ENCODE data around the gene OPCML. TPM values are rescaled to one million over a fixed set of nuclear protein-coding genes. Genes with fewer than 3 reads are reported as not detected.

The OPCML gene
- total RNA-seq, 1 experiment from 2014 or later = not detected

- H3K4me3 ChIP-seq (ENCODE audit: low read depth in 2 of 2, low read length in 2 of 2) = no peak overlapping the region
- intact Hi-C loops (cut with micrococcal nuclease; ENCODE audit: unreplicated experiment) = no loop called here
- ChIA-PET POLR2A (no interaction called here), CTCF (no interaction called here)
- DNase-seq (ENCODE audit: low read depth, low spot score) (no peak), ATAC-seq (no peak; the same call in 1 of the 2 replicates)
- in situ Hi-C loops (cut with HindIII; ENCODE audit: low pct_unique_long_range_greater_than_20kb, low sequenced_read_pairs) = no loop called here
- no peaks in the 10 kb centered on the region for H3K27me3 ChIP-seq (ENCODE audit: control insufficient read depth, insufficient read depth, low read length)
- no peaks in the 10 kb centered on the region for H3K4me1 ChIP-seq (ENCODE audit: control insufficient read depth, insufficient read depth, low read length)
- H3K9me3 ChIP-seq (ENCODE audit: control insufficient read depth, insufficient read depth, low read depth, low read length) = no peaks in the 10 kb centered on the region
- TF ChIP-seq POLR2AphosphoS5 (IDR thresholded peaks at IDR 0.05; ENCODE audit: low read depth, low read length) = no peak
- no peak for TF ChIP-seq REST (IDR thresholded peaks at IDR 0.05; ENCODE audit: insufficient read depth in 1 of 2, low read depth in 2 of 2, low read length in 1 of 2)
- no peak for TF ChIP-seq SIN3A (IDR thresholded peaks at IDR 0.05; ENCODE audit: borderline replicate concordance, insufficient read depth, low read depth, low read length)
- no peak for TF ChIP-seq CTCF (IDR thresholded peaks at IDR 0.05)
- no peak for TF ChIP-seq TCF7L2 (IDR thresholded peaks at IDR 0.05; ENCODE audit: low read depth, low read length)
- BruUV-seq (replicated peaks) = no TSS peak
- H3K27ac ChIP-seq (ENCODE audit: low read length) = no peak overlapping the region
- H3K36me3 ChIP-seq (ENCODE audit: control insufficient read depth, insufficient read depth, low read length) = no peaks in the 10 kb centered on the region
Observed at GRCh38 chr11:133491680-133492383, 40.5 kb downstream of the OPCML start.

GRCh38 chr11:133480722-133481121 lies 51.6 kb downstream of the OPCML start:
- Histone ChIP-seq H3K9me3 (ENCODE audit: control insufficient read depth, insufficient read depth, low read depth, low read length) (no peaks in the 10 kb centered on the region), H3K4me3 (ENCODE audit: low read depth in 2 of 2, low read length in 2 of 2) (no peak overlapping the region), H3K27ac (ENCODE audit: low read length) (no peak overlapping the region), H3K36me3 (ENCODE audit: control insufficient read depth, insufficient read depth, low read length) (no peaks in the 10 kb centered on the region), H3K27me3 (ENCODE audit: control insufficient read depth, insufficient read depth, low read length) (no peaks in the 10 kb centered on the region), H3K4me1 (ENCODE audit: control insufficient read depth, insufficient read depth, low read length) (no peaks in the 10 kb centered on the region)
- intact Hi-C loops (cut with micrococcal nuclease; ENCODE audit: unreplicated experiment) (no loop called here), in situ Hi-C loops (cut with HindIII; ENCODE audit: low pct_unique_long_range_greater_than_20kb, low sequenced_read_pairs) (no loop called here)
- ChIA-PET CTCF (no interaction called here), POLR2A (no interaction called here)
- no peak for TF ChIP-seq TCF7L2 (IDR thresholded peaks at IDR 0.05; ENCODE audit: low read depth, low read length)
- TF ChIP-seq CTCF (IDR thresholded peaks at IDR 0.05) = no peak
- no peak for TF ChIP-seq REST (IDR thresholded peaks at IDR 0.05; ENCODE audit: insufficient read depth in 1 of 2, low read depth in 2 of 2, low read length in 1 of 2)
- TF ChIP-seq SIN3A (IDR thresholded peaks at IDR 0.05; ENCODE audit: borderline replicate concordance, insufficient read depth, low read depth, low read length) = no peak
- no peak for TF ChIP-seq POLR2AphosphoS5 (IDR thresholded peaks at IDR 0.05; ENCODE audit: low read depth, low read length)
- no peak for DNase-seq (ENCODE audit: low read depth, low spot score)
- no peak for ATAC-seq
- no TSS peak for BruUV-seq (replicated peaks)
